SK-N-SH (cell line): ENCODE results near the gene ICE1. TPM values are rescaled to one million over a fixed set of nuclear protein-coding genes. Genes with fewer than 3 reads are reported as not detected.
A peak's percentile ranks its signal among the peaks of the same experiment; 100 is the strongest.

ENCODE experiments used
- CTCF ChIA-PET: fragments of 300-600, 350-600 bp; formaldehyde crosslinking; extraction: SDS; loops from one replicate; lab custom pipeline; 2021; lab: Yijun Ruan, JAX
- POLR2A ChIA-PET: fragments of 350-600 bp; sonication (Branson Sonifier 250); formaldehyde crosslinking; extraction: SDS; loops from one replicate; lab custom pipeline; 2020; ENCODE audit warnings: antibody characterized with exemption, inconsistent platforms; lab: Yijun Ruan, JAX
- DNase-seq: peaks from one replicate; pipeline ENCODE4 v3.0.0; 2012
- H2AFZ ChIP-seq: fragments of 200-600 bp; sonication (generic); 2 replicates; pipeline ENCODE4 v1.8.1; 2016; ENCODE audit warnings: antibody characterized with exemption, mild to moderate bottlenecking, low read depth
- H3F3A ChIP-seq: fragments of 200-600 bp; sonication (generic); replicated peaks from 2 replicates; pipeline ENCODE3; 2016; ENCODE audit warnings: antibody characterized with exemption, mild to moderate bottlenecking; ENCODE audit not compliant: insufficient read depth
- H3K27ac ChIP-seq, 2 experiments: fragments of 200-500 bp in 1 of 2; fragments of 200-600 bp in 1 of 2; sonication (Bioruptor generic) in 1 of 2; sonication (generic), shearing (Covaris generic) in 1 of 2; 2 replicates each; pipeline versions ENCODE4 v1.5.1 to v1.6.1; 2014 to 2016; ENCODE audit warnings: low read depth in 2 of 2, inconsistent platforms in 1 of 2, low read length in 1 of 2, mild to moderate bottlenecking in 1 of 2, mixed read lengths in 1 of 2
- H3K27me3 ChIP-seq: fragments of 200-600 bp; sonication (generic), shearing (Covaris generic); 2 replicates; pipeline ENCODE4 v1.6.1; 2016; ENCODE audit warnings: mixed run types; ENCODE audit not compliant: insufficient read depth
- H3K36me3 ChIP-seq, 2 experiments: fragments of 200-500 bp in 1 of 2; fragments of 200-600 bp in 1 of 2; sonication (Bioruptor generic) in 1 of 2; sonication (generic) in 1 of 2; replicated peaks in 1 of 2; 2 replicates each; pipeline versions ENCODE3 to v1.5.1; 2014 to 2016; ENCODE audit warnings: low read length in 1 of 2, mild to moderate bottlenecking in 1 of 2; ENCODE audit not compliant: insufficient read depth in 2 of 2, control insufficient read depth in 1 of 2
- H3K4me1 ChIP-seq, 2 experiments: fragments of 200-500 bp in 1 of 2; fragments of 200-600 bp in 1 of 2; sonication (Bioruptor generic) in 1 of 2; sonication (generic), shearing (Covaris generic) in 1 of 2; 2 replicates each; pipeline versions ENCODE4 v1.5.1 to v1.6.1; 2014 to 2016; ENCODE audit warnings: low read depth in 1 of 2, low read length in 1 of 2, mixed run types in 1 of 2; ENCODE audit not compliant: insufficient read depth in 2 of 2, control insufficient read depth in 1 of 2
- H3K4me2 ChIP-seq: fragments of 200-600 bp; sonication (generic), shearing (Covaris generic); 2 replicates; pipeline ENCODE4 v1.6.1; 2017; ENCODE audit warnings: mixed run types
- H3K4me3 ChIP-seq, 2 experiments: fragments of 200-500 bp in 1 of 2; fragments of 200-600 bp in 1 of 2; sonication (Bioruptor generic) in 1 of 2; sonication (generic), shearing (Covaris generic) in 1 of 2; 2 replicates each; pipeline versions ENCODE4 v1.5.1 to v1.8.1; 2014 to 2016; ENCODE audit warnings: low read depth in 2 of 2, inconsistent platforms in 1 of 2, low read length in 1 of 2, mild to moderate bottlenecking in 1 of 2, mixed read lengths in 1 of 2, moderate library complexity in 1 of 2
- H3K79me2 ChIP-seq: fragments of 200-600 bp; sonication (generic); 2 replicates; pipeline ENCODE4 v1.8.1; 2017; ENCODE audit warnings: mild to moderate bottlenecking; ENCODE audit not compliant: insufficient read depth
- H3K9ac ChIP-seq: fragments of 200-600 bp; sonication (generic); 2 replicates; pipeline ENCODE4 v1.6.1; 2017; ENCODE audit warnings: mixed run types
- H3K9me2 ChIP-seq: fragments of 200-600 bp; sonication (generic); 2 replicates; pipeline ENCODE4 v1.6.1; 2017; ENCODE audit warnings: mixed run types
- H3K9me3 ChIP-seq: fragments of 200-600 bp; sonication (generic); 2 replicates; pipeline ENCODE4 v1.6.1; 2017; ENCODE audit warnings: mixed run types, mild to moderate bottlenecking, moderate library complexity
- H4K20me1 ChIP-seq: fragments of 200-600 bp; sonication (generic); 2 replicates; pipeline ENCODE4 v1.6.1; 2017; ENCODE audit warnings: mild to moderate bottlenecking, mixed run types; ENCODE audit not compliant: insufficient read depth
- EP300 ChIP-seq, 2 experiments: IDR thresholded peaks; 2 replicates each; pipeline versions ENCODE4 v1.4.0 to v1.6.1; 2012; ENCODE audit warnings: borderline replicate concordance in 1 of 2, low read depth in 1 of 2, low read length in 1 of 2
- EZH2phosphoT487 ChIP-seq: fragments of 200-600 bp; sonication (generic); IDR thresholded peaks from 2 replicates; pipeline ENCODE4 v1.6.1; 2017; ENCODE audit warnings: low read depth, mixed run types, mild to moderate bottlenecking, antibody characterized with exemption, moderate library complexity, borderline replicate concordance
- MAX ChIP-seq: IDR thresholded peaks from 2 replicates; pipeline ENCODE4 v1.4.0; 2012; ENCODE audit warnings: low read depth
- MEF2A ChIP-seq: IDR thresholded peaks from 2 replicates; pipeline ENCODE4 v1.4.0; 2012; ENCODE audit warnings: low read depth, borderline replicate concordance
- MXI1 ChIP-seq: IDR thresholded peaks from 2 replicates; pipeline ENCODE4 v1.6.1; 2012; ENCODE audit warnings: mild to moderate bottlenecking, low read depth, low read length, improper control_type of control experiment
- POLR2AphosphoS5 ChIP-seq: IDR thresholded peaks from 2 replicates; pipeline ENCODE4 v1.6.1; 2012; ENCODE audit warnings: low read depth, low read length
- RAD21 ChIP-seq: IDR thresholded peaks from 2 replicates; pipeline ENCODE4 v1.6.1; 2012; ENCODE audit warnings: mild to moderate bottlenecking, low read length
- RFX5 ChIP-seq: IDR thresholded peaks from 2 replicates; pipeline ENCODE4 v1.6.1; 2012; ENCODE audit warnings: mild to moderate bottlenecking, improper control_type of control experiment, low read length
- RXRA ChIP-seq: IDR thresholded peaks from 2 replicates; pipeline ENCODE4 v1.4.0; 2012; ENCODE audit warnings: low read depth, mild to moderate bottlenecking, borderline replicate concordance
- SIN3A ChIP-seq: IDR thresholded peaks from 2 replicates; pipeline ENCODE4 v1.6.1; 2012; ENCODE audit warnings: low read depth, mild to moderate bottlenecking, low read length, moderate library complexity, borderline replicate concordance
- TAF1 ChIP-seq: IDR thresholded peaks from 2 replicates; pipeline ENCODE4 v1.6.1; 2012; ENCODE audit warnings: low read depth, mild to moderate bottlenecking, low read length, moderate library complexity, borderline replicate concordance
- TCF12 ChIP-seq: IDR thresholded peaks from 2 replicates; pipeline ENCODE4 v1.4.0; 2012
- WGBS: methylation state at CpG from one replicate; pipeline ENCODE4 v1.1.6; 2017; ENCODE audit warnings: low lambda C conversion rate; 5-methylcytosine and 5-hydroxymethylcytosine counted together
- polyA plus RNA-seq, 3 experiments: library from polyadenylated mRNA; depleted of rRNA; stranded (reverse); fragments of >200 nt; gene quantifications; 2 replicates each; pipeline ENCODE4 v1.2.3, GENCODE V29; 2012
- TF ChIP-seq, protein P1 (sequence below): fragments of 150-350 bp; IDR thresholded peaks from 2 replicates; pipeline ENCODE4 v1.6.1; 2016; ENCODE audit warnings: mild to moderate bottlenecking, low read depth, low read length
- TF ChIP-seq, protein P2 (sequence below): fragments of 150-350 bp; IDR thresholded peaks from 2 replicates; pipeline ENCODE4 v1.6.1; 2017; ENCODE audit warnings: antibody characterized with exemption, low read length, low read depth, borderline replicate concordance

Gene ICE1
- polyA plus RNA-seq, 1 of the 3 experiments (the other 2 are of a cell fraction): 9.4 TPM

GRCh38 chr5:5467737-5468136 is 45.3 kb downstream of the ICE1 start:
- H3K27ac ChIP-seq: peak overlapping the region in 1 of 2 experiments; percentile 41; a peak in 1 of 4 replicates

GRCh38 chr5:5470933-5471332 is 48.5 kb downstream of the ICE1 start:
- H3K4me1 ChIP-seq: no peaks in the 10 kb centered on the region; a peak in 1 of 4 replicates
- CTCF ChIA-PET: no interaction called here
- H3K27me3 ChIP-seq: no peaks in the 10 kb centered on the region

More at GRCh38 chr5:5467737-5468136, 45.3 kb downstream of the ICE1 start:
- H3K9ac ChIP-seq: no peak overlapping the region
- DNase-seq: no peak
- H3F3A ChIP-seq: no peaks in the 10 kb centered on the region
- H3K79me2 ChIP-seq: 0 out of 2 replicates have a peak, but pooled peaks cover 4% of the 10 kb centered on the region
- H3K4me2 ChIP-seq: no peak overlapping the region
- ChIA-PET POLR2A (no interaction called here), CTCF (interaction anchor here (1.6 kb wide), 2 partner anchors 15 to 16 kb away, joined by 3 to 5 read pairs; no protein-coding TSS in a partner anchor)
- peaks cover 33 to 67% of the 10 kb centered on the region in 2 experiments for H3K36me3 ChIP-seq
- H3K9me3 ChIP-seq: no peaks in the 10 kb centered on the region
- no peaks in the 10 kb centered on the region; a peak in 1 of 4 replicates for H3K4me1 ChIP-seq
- TF ChIP-seq, protein P1, sequence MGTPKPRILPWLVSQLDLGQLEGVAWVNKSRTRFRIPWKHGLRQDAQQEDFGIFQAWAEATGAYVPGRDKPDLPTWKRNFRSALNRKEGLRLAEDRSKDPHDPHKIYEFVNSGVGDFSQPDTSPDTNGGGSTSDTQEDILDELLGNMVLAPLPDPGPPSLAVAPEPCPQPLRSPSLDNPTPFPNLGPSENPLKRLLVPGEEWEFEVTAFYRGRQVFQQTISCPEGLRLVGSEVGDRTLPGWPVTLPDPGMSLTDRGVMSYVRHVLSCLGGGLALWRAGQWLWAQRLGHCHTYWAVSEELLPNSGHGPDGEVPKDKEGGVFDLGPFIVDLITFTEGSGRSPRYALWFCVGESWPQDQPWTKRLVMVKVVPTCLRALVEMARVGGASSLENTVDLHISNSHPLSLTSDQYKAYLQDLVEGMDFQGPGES: no peak
- peak; percentile 34; the same call in 1 of the 2 replicates for TF ChIP-seq TCF12
- H3K9me2 ChIP-seq: no peaks in the 10 kb centered on the region
- H4K20me1 ChIP-seq: peaks cover 8% of the 10 kb centered on the region; the same call in 1 of the 2 replicates
- no peak overlapping the region for H3K4me3 ChIP-seq
- H3K27me3 ChIP-seq: no peaks in the 10 kb centered on the region
- 83% methylated on average over 4 of the region's 4 CpGs for WGBS
- no peak overlapping the region for H2AFZ ChIP-seq

DNA sequence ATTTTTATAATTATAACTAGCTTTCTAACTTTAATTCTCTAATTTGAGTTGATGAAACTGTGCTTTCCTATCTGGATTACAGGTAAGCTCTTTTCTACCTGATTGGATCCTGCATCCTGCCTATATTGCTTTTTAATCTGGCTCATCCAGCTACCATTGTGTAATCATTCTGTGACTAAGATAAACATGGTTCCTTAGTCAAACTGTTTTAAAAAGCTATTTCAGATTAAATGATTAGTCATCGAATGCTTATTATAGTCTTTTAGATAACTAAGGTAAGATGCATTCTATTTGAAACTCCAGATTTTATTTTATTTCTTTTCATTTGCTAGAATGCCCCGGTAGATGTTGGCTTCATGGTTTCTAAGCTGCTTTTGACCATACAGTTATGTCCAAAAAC is 50.7 kb downstream of the ICE1 start:
- Histone ChIP-seq H3K9me2 (no peaks in the 10 kb centered on the region), H3K27ac (no peak overlapping the region), H3K4me3 (no peak overlapping the region), H2AFZ (no peak overlapping the region), H3K27me3 (no peaks in the 10 kb centered on the region), H3K9ac (no peak overlapping the region), H3K79me2 (0 out of 2 replicates have a peak, but pooled peaks cover 3% of the 10 kb centered on the region), H3K4me2 (no peak overlapping the region), H3K9me3 (no peaks in the 10 kb centered on the region), H3F3A (no peaks in the 10 kb centered on the region), H3K36me3 (peaks cover 44 to 59% of the 10 kb centered on the region in 2 experiments)
- POLR2A ChIA-PET: no interaction called here
- WGBS: 97% methylated on average over 2 of the region's 2 CpGs
- CTCF ChIA-PET: interaction anchor here (0.7 kb wide), 1 partner anchor 16 kb away, joined by 3 read pairs; no protein-coding TSS in a partner anchor
- TF ChIP-seq SIN3A: no peak
- no peak for TF ChIP-seq MAX
- TF ChIP-seq TAF1: no peak
- TF ChIP-seq EP300 (IDR thresholded peaks at IDR 0.05; ENCODE audit: borderline replicate concordance in 1 of 2, low read depth in 1 of 2, low read length in 1 of 2): no peak
- TF ChIP-seq, protein P2, sequence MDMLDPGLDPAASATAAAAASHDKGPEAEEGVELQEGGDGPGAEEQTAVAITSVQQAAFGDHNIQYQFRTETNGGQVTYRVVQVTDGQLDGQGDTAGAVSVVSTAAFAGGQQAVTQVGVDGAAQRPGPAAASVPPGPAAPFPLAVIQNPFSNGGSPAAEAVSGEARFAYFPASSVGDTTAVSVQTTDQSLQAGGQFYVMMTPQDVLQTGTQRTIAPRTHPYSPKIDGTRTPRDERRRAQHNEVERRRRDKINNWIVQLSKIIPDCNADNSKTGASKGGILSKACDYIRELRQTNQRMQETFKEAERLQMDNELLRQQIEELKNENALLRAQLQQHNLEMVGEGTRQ: no peak
- TF ChIP-seq, protein P1: no peak
- no peak for TF ChIP-seq RXRA
- TF ChIP-seq MXI1: no peak
- no peak for TF ChIP-seq RFX5
- TF ChIP-seq POLR2AphosphoS5: no peak
- TF ChIP-seq RAD21: no peak
- TF ChIP-seq MEF2A: no peak
- TF ChIP-seq, all 33 proteins: peak for 0
- Histone ChIP-seq H4K20me1 (no peaks in the 10 kb centered on the region), H3K4me1 (no peaks in the 10 kb centered on the region; a peak in 1 of 4 replicates)
- DNase-seq: no peak

More at GRCh38 chr5:5470933-5471332, 48.5 kb downstream of the ICE1 start:
- Histone ChIP-seq H2AFZ (no peak overlapping the region), H3K27ac (no peak overlapping the region), H3K9me2 (no peaks in the 10 kb centered on the region), H3K9ac (no peak overlapping the region), H3F3A (no peaks in the 10 kb centered on the region), H3K4me3 (no peak overlapping the region), H3K36me3 (peaks cover 31 to 69% of the 10 kb centered on the region in 2 experiments), H3K9me3 (no peaks in the 10 kb centered on the region), H3K79me2 (0 out of 2 replicates have a peak, but pooled peaks cover 4% of the 10 kb centered on the region), H4K20me1 (peaks cover 8% of the 10 kb centered on the region; the same call in 1 of the 2 replicates), H3K4me2 (no peak overlapping the region)
- TF ChIP-seq EZH2phosphoT487: no peak
- POLR2A ChIA-PET: no interaction called here
- DNase-seq: no peak
